GM18951 (cell line): ENCODE measurements around the gene BCL2L2.

ENCODE experiments used
- POLR2A ChIP-seq: IDR thresholded peaks from 4 replicates; pipeline ENCODE4 v1.6.1; 2011; ENCODE audit warnings: mild to moderate bottlenecking; ENCODE audit not compliant: insufficient read length, insufficient read depth; ENCODE audit errors: extremely low read depth
- in situ Hi-C: fragments of 300-500 bp; cut with MboI; formaldehyde crosslinking; loops from one replicate; pipeline ENCODE4 v1.12.0; 2022; ENCODE audit warnings: low sequenced_read_pairs, mixed read lengths, inconsistent platforms; ENCODE audit not compliant: unreplicated experiment

The BCL2L2 gene

DNA sequence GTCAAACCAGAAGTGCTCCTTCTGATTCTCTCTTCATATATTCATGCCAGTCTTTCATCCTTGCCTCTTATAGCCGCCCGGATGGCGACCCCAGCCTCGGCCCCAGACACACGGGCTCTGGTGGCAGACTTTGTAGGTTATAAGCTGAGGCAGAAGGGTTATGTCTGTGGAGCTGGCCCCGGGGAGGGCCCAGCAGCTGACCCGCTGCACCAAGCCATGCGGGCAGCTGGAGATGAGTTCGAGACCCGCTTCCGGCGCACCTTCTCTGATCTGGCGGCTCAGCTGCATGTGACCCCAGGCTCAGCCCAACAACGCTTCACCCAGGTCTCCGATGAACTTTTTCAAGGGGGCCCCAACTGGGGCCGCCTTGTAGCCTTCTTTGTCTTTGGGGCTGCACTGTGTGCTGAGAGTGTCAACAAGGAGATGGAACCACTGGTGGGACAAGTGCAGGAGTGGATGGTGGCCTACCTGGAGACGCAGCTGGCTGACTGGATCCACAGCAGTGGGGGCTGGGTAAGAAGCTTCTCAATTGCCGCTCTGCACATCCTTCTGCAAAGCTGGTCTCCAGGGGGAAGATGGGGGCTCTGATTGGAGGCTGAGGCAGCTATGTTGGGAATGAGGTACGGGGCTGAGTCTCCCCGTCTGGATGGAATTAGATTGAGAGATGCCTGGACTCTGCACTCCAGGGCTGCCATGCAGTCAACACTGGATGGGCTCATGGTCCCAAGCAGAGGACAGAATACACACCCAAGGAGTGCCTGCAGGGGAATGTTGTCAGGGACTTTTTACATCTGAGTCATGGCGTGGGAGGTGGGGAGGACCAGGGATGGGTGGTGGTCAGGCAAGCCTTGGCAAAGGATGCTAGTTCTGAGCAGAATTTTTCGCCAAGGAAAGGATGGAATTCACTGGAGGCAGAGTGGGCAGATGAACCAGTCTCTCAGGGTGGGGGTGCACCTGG, 1.3 kb downstream of the BCL2L2 start:
- in situ Hi-C loops: no loop called here
- TF ChIP-seq POLR2A: no peak

DNA sequence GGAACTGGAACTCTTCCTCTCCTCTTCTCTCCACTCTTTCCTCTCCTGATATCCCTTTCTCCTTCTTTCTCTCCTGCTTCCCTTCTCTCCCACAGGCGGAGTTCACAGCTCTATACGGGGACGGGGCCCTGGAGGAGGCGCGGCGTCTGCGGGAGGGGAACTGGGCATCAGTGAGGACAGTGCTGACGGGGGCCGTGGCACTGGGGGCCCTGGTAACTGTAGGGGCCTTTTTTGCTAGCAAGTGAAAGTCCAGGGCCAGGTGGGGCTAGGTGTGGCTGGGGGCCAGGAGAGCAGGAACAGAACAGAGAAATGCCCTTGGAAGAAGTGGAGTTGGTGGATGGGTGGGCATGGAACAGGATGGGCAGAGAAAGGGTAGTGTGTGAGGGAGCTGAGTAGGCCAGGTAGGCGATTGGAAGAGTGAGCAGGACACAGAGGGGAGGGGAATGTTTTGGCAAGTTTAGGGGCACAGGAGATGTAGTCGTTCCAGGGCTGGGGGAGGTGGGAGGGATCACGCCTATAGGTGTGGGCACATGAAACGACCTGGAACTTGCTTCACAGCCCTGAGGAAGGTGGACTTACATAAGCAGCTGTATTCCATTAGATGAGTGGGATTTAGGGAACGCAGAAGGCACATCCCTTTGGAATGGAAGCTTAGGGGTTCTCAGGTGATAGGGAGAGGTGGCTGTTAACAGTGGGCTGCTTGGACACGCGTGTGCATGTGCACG, 2.2 kb downstream of the BCL2L2 start:
- in situ Hi-C loops: no loop called here
- TF ChIP-seq POLR2A: no peak

DNA sequence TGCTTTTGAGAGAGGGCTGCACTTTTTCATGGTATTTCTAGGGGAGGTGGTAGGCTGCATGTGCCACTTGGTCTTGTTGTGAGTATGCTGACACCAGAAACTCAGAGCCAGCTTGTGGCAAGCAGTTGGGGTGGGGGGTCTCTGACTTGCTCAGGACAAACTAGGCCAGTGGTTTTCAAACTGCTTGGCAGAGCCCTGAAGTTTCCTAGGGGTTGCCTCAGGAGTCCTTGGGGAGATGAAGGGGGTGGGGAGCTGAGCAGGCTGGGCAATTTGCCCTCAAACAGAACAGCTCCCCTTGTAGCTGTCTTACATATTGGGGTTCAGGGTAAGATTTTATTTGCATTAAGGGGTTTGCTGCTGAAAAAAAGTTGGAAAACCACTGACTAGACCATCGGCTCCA, 3.9 kb downstream of the BCL2L2 start:
- in situ Hi-C loops: no loop called here
- no peak for TF ChIP-seq POLR2A

DNA sequence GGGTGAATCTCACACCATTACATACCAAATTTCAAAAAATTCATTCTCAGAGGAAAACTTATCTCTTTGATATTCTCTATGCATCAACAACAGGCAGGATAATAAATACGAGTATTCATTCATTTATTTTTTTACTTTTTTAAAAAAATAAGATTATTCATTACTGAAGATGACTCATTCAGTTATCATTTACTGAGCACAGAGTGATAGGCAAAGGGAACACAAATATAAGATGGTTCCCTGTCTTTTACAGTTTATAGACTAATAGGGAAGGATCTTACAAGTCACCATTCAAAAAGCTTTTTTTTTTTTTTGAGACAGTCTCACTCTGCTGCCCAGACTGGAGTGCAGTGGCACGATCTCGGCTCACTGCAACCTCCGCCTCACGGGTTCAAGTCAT, 9.7 kb downstream of the BCL2L2 start:
- TF ChIP-seq POLR2A: no peak
- in situ Hi-C loops: no loop called here

DNA sequence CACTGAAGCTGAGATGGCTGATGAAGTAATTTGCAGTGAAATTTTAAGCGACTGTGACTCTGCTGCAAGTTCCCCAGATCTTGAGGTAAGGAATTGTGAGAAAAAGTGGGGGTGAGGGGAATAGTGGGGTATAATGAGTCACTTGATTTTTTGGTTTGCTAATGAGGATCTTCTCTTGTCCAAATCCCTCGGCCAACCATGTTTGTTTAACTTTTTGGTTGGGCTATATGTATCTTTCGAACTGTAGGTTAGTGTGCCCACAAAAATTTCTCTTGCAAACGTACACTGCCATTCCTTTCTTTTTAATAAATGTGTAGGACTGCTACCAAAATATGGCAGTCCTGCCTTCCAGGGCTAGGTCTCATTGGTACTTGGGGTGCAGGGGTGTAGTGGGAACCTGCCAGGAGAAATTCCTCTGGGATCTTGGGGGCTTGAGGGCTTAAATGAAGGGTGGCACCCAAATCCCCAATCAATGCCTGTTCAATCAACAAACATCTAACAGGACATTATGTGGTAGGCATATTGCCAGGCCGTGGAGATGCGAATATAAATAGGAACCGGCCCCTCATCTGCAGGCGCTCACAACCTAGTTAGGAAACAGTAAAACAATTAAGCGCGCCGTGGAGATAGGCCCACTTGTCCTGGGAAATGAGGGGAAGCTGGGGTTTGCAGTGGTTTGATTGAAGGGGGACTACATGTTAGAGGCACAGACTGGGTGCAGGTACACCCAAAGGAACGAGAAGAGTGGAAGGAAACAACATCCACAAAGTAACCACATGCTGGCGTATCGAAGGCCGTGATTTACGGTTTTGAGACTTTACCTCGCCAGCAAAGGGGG, 13.3 kb downstream of the BCL2L2 start:
- TF ChIP-seq POLR2A: no peak
- in situ Hi-C loops: no loop called here

DNA sequence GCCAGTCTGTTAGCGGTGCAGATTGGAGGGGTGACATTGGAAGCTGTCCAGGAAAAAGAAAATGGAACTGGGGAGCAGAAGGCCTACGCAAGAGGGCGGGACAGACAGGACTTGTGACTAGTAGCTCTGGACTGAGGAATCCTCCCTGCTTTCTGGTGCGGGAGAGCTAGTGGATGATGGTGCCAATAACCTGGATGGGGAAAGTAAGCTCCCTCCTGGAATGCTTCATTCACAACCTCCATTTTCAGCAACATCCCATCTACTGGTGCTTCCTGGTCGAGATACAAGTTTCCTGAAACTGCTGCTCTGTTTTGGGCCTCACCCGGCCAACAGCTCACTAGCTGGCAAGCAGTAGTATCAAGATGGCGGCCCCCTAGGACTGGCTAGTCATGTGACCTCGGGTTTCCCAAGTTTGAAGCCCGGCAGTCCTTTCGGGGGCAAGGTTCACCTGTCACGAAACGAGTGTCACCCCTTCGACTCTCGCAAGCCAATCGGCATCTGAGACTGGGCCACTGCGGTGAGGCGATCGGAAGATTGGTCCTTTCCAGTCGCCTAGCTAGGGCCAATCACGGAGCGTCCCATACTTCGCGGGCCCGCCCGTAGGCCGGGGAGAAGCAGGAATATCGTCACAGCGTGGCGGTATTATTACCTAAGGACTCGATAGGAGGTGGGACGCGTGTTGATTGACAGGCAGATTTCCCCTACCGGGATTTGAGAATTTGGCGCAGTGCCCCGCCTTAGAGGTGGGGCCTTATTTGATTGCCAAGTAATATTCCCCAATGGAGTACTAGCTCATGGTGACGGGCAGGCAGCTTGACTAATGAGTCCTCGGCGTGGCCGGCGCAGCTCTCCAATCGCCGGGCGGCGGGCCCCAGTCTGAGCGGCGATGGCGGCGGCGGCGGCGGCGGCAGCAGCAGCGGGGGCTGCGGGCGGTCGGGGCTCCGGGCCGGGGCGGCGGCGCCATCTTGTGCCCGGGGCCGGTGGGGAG, 14.2 kb downstream of the BCL2L2 start, which contains the start of gene PABPN1:
TSS of gene PABPN1 (plus strand) at position 874 of the 988 bp plus-strand sequence. CDS start at position 887, 13 bp downstream.
- peak; percentile 61 for TF ChIP-seq POLR2A
- in situ Hi-C loops: no loop called here

DNA sequence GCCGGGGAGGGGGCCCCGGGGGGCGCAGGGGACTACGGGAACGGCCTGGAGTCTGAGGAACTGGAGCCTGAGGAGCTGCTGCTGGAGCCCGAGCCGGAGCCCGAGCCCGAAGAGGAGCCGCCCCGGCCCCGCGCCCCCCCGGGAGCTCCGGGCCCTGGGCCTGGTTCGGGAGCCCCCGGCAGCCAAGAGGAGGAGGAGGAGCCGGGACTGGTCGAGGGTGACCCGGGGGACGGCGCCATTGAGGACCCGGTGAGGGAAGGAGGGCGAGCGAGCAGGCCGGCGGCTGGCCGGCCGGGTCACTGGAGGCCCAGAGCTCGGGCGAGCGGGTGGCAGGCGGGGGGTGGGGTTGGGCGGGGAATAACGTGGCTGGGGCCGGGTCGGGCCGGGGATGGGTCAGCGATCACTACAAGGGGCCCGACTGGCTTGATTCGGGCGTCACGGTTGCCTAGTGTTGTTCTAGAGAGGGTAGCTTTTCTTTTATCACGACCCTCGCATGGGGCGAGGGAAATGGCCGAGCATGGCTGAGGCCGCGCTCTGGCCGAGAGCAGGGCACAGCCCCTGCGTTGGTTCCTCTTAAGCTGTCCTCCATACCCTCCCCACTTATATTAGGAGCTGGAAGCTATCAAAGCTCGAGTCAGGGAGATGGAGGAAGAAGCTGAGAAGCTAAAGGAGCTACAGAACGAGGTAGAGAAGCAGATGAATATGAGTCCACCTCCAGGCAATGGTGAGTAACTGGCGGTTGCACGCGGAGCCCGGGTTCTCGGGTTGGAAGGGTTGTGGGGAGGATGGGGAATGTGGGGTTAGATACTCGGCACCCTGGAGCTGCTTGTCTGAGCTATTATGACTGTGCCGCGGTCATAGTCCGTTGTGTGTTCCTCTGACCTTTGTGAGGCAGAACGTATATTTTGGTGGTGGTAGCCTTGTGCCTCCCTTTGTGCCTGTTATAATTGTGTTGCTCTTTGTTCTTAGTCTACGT, 15.2 kb downstream of the BCL2L2 start:
- in situ Hi-C loops: no loop called here
- TF ChIP-seq POLR2A: peak; percentile 25

DNA sequence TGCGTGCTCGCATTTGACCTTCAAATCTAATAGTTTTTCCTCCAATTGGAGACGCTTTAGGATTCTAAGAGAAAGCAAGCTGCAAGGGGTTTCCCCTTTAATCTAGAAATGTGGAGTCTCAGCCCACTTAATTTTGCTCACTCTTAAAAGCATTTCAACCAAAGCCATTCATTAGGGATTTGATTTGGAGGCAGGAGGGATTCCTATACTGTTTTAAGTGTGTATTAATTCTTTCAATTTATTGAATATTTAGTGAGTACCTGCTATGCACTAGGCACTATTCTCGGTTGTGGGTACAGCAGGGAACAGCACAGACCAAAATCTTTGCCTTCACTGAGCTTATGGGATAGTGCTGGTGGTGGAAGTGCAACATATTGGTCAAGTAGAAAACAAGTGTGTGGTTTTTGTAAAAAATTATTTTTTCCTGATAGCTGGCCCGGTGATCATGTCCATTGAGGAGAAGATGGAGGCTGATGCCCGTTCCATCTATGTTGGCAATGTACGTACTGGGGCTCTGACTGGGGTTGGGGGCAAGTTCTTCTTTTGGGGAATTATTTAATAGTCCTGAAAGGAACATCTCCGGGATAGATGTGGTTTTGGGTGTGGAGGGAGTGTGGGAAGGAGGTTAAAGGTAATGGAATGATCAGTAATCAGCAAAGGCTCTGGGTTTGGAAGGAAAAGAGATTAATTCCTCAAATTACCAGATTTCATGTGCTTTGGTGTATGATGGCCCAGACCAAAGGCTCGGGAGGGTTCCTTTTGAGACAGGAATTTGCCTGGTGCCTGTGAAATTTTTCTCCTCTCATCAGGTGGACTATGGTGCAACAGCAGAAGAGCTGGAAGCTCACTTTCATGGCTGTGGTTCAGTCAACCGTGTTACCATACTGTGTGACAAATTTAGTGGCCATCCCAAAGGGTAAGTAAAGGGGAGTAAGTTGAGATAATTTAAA, 16.2 kb downstream of the BCL2L2 start:
- in situ Hi-C loops: no loop called here
- no peak for TF ChIP-seq POLR2A

DNA sequence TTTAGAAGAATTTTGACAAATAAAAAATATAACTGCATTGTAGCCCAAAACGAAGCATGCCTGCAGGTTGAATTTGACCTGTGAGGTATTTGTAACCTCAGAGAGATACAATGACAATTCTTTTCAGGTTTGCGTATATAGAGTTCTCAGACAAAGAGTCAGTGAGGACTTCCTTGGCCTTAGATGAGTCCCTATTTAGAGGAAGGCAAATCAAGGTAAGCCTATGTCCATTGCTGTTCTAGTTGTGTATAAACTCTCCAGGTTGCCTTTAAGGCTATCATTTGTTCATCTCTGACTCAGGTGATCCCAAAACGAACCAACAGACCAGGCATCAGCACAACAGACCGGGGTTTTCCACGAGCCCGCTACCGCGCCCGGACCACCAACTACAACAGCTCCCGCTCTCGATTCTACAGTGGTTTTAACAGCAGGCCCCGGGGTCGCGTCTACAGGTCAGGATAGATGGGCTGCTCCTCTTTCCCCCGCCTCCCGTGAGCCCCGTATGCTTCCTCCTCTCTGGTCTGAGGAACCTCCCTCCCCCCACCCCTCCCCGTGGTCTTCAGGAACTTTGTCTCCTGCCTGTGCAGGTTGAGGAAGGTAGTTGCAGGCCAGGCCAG, 17.3 kb downstream of the BCL2L2 start:
- TF ChIP-seq POLR2A: no peak
- in situ Hi-C loops: no loop called here
